HG03575 (cell line): ENCODE measurements around the gene CTAG1A.
"Not testable (repeated sequence)": the region's sequence is repeated elsewhere in the genome, so short reads cannot be mapped to it uniquely, and the experiment has no call there.

Experiments
- ATAC-seq: cut with Tn5 transposase; IDR thresholded peaks from one replicate; pipeline ENCODE4 v1.9.1; 2021; ENCODE audit not compliant: unreplicated experiment, insufficient number of reproducible peaks, low FRiP score; ENCODE audit errors: extremely low read depth

CTAG1A gene

DNA sequence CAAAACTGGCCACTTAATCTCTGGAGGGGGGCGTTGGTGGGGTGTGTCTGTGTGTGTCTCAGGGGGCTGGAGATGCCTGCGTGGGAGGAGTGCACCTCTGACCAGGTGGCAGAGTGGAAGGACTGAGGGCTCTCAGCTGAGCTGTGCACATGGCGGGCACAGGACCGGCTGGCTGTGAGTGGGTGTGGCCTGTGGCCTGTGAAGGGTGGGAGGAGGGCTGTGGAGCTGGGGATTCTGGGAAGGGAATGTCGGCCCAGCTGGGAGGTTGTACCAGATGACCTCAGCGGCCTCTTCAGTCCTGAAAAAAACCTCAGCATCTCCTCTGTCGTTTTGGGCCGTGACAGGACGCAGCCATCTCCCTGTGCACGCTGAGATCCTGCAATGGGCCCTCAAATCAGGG is 22.6 kb upstream of the CTAG1A start:
- not testable (repeated sequence) for ATAC-seq

DNA sequence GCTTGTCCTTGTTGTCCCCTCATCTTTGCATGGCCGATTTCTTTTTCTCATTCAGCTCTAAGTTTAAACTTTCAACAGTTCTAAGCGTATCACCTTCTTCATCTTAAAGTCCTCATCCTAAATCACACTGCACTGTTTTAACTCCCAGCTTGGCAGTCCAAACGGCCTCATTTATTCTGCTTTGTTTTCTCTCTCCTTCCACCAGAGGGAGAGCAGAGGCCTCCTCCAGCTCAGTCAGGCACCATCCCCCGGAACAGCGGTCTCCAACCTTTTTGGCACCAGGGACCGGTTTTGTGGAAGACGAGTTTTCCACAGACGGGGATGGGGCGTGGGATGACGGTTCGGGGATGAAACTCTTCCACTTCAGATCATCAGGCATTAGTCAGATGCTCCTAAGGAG is 14.6 kb upstream of the CTAG1A start:
- not testable (repeated sequence) for ATAC-seq

- ATAC-seq = not testable (repeated sequence)
Measured at GRCh38 chrX:154573061-154573460, 11.9 kb upstream of the CTAG1A start.

- not testable (repeated sequence) for ATAC-seq
Measured at GRCh38 chrX:154575076-154575475, 9.9 kb upstream of the CTAG1A start.

GRCh38 chrX:154582994-154583393 is 1.9 kb upstream of the CTAG1A start:
- ATAC-seq = not testable (repeated sequence)

DNA sequence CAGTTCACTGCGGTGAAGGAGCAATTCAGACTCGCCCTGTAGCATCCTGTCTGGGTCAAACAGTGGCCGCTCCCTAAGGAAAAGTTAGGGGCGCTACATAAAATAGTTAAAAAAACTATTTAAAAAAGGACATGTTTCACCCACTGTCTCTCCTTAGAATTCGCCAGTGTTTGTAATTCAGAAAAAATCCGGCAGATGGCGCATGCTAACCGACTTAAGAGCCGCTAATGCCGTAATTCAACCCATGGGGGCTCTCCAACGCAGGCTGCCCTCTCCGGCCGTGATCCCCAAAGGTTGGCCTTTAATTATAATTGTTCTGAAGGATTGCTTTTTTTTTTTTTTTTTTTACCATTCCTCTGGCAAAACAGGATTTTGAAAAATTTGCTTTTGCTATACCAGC is 5.5 kb downstream of the CTAG1A start:
- not testable (repeated sequence) for ATAC-seq

DNA sequence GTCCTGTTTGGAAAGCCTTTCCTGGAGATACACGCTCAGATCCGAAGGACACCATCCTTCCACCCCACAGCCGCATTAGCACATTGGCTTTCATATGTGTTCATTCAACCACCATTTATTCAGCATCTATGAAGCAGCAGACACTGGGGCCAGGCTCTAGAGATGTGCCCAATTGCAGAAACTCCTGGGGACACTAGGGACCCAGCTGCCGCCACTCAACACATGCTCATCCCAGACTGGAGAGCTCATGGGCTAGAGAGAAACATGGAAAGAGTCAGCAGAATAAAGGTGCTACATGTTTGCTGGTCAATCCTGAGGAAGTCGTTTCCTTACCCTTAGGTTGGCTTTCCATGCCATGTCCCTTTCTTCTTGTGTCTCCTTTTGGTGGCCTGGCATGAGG is 7.6 kb downstream of the CTAG1A start:
- ATAC-seq = no peak

GRCh38 chrX:154593201-154593600 is 8.3 kb downstream of the CTAG1A start:
- no peak for ATAC-seq

- no peak for ATAC-seq
Measured at GRCh38 chrX:154594491-154594890, 9.6 kb downstream of the CTAG1A start.

GRCh38 chrX:154595559-154596249 is 10.8 kb downstream of the CTAG1A start:
- no peak for ATAC-seq

GRCh38 chrX:154596290-154596929 is 11.5 kb downstream of the CTAG1A start:
- no peak for ATAC-seq

GRCh38 chrX:154597221-154597620 is 12.3 kb downstream of the CTAG1A start:
- ATAC-seq = no peak

DNA sequence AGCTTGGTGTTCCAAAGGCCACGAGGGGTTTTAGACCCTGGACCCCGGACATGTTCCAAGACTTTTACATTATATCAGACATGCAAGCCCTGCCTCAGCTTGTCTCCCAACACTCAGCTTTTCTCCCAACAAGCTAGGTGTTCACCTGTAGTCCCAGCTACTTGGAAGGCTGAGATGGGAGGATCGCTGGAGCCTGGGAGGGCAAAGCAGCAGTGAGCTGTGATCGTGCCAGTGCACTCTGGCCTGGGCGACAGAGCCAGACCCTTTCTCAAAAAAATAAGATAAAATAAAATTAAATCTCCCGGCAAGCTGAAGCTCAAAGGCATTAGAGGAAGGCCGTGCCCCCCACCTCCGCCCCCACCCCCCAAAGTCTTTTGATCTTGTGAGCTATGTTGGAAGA is 13.7 kb downstream of the CTAG1A start:
- ATAC-seq = no peak

- no peak for ATAC-seq
Measured at GRCh38 chrX:154599531-154599930, 14.6 kb downstream of the CTAG1A start.

DNA sequence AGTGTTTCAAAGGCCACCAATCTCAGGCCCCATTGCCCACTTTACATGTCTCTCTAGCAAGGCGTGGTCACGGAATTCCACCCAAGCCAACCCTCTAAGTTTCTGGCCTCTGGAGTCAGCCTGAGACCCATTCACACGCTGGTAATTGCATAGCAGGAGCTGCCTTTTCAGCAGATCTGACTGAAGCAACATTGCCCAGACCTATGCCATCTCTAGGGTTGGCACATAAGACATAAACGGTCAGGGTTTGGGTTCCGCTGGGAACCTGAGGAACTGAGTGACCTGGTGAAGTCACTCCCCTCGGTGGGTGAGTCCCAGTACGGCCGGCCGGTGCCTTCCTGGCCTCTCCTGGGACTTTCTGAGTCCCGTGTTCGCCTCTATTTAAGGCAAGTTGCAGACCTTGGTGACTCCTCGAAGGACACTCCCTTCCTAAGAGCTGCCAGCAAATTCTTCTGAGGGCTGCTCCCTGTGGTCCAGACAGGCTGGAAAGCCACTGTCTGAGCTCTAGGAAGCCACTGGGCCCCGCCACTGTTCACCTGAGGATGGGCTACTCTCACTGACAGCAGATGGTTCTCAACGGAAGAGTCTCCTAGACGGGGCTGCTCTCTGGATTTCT is 15.9 kb downstream of the CTAG1A start:
- ATAC-seq = no peak

- no peak for ATAC-seq
Measured at GRCh38 chrX:154602226-154602625, 17.3 kb downstream of the CTAG1A start.

GRCh38 chrX:154602766-154603437 is 18.0 kb downstream of the CTAG1A start:
- ATAC-seq = no peak

DNA sequence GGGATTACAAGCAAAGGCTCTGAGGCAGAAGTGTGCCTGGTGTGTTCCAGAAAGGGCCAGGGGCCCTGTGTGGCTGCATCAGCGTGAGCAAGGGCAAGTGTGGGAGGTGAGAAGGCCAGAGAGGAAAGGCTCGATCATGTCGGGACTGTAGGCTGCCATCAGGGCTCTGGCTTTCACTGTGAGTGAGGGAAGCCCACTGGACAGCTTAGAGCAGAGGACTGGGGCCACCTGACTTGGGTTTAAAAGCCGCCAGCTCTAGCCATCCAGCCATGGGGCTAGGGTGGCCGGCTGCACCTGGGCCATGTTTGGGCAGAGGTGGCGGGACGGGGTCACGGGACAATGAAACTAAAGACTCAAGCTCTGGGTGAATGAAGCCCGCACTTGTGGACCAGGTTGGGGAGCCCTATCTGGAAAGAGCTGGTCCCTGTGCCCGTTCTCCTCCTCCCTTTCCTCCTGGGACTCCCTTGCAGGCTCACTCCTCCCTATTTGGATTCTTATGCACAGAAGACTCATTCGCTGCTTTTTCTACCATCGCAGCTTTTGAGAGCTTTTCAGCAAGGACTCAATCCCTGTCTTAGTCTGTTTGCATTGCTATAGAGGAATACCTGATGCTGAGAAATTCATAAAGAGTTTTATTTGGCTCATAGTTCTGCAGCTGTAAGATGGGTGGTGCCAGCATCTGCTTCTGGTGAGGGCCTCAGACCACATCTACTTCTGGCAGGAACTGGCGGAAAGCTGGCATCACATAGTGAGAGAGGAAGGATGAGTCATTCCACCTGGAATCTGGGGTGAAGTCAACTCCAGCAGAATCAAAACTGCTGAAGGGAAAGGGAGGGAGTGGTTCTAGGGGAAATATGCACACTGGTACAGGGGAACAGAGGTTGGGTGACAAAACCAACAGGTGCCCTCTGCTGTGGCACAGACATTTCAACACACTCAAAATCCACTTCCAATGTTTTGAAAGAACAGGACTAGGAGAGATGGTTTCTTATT is 18.8 kb downstream of the CTAG1A start:
- ATAC-seq = no peak

GRCh38 chrX:154605566-154605965 is 20.6 kb downstream of the CTAG1A start:
- ATAC-seq = no peak
